A673 (cell line): ENCODE data around the gene KLHL28.

Experiments
- EZH2 ChIP-seq: fragments of 200-600 bp; sonication (generic); IDR thresholded peaks from 2 replicates; pipeline ENCODE4 v1.6.1; 2017; ENCODE audit warnings: borderline replicate concordance, low read depth, mild to moderate bottlenecking, mixed read lengths, antibody characterized with exemption, low read length; ENCODE audit not compliant: poor library complexity, severe bottlenecking
- TF ChIP-seq, protein P1 (sequence below): fragments of 300-800, 200-600 bp; sonication (generic); conservative IDR thresholded peaks from 2 replicates; pipeline ENCODE4 v1.5.1; 2017; ENCODE audit warnings: low read depth, mild to moderate bottlenecking, antibody characterized with exemption, low read length, moderate library complexity, mixed read lengths

DNA sequence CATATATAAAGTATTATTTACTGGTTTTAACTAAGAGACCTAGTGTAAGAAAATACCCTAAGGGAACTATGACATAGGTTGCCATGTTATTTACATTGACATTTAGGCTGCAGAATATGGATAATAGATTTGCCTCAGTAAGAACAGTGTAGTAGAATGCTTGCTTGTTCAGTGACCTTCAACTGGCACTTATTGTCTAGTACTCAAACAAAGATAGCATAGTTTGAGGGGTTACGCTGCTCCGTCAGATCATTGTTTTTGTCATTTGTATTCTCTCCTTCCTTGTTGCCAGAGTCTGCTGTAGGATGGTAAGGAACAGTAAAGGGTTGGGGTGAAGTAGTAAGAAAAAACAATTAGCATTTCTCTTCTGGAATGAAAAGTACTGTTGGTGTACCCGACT lies 33.4 kb upstream of the KLHL28 start:
- TF ChIP-seq, protein P1, sequence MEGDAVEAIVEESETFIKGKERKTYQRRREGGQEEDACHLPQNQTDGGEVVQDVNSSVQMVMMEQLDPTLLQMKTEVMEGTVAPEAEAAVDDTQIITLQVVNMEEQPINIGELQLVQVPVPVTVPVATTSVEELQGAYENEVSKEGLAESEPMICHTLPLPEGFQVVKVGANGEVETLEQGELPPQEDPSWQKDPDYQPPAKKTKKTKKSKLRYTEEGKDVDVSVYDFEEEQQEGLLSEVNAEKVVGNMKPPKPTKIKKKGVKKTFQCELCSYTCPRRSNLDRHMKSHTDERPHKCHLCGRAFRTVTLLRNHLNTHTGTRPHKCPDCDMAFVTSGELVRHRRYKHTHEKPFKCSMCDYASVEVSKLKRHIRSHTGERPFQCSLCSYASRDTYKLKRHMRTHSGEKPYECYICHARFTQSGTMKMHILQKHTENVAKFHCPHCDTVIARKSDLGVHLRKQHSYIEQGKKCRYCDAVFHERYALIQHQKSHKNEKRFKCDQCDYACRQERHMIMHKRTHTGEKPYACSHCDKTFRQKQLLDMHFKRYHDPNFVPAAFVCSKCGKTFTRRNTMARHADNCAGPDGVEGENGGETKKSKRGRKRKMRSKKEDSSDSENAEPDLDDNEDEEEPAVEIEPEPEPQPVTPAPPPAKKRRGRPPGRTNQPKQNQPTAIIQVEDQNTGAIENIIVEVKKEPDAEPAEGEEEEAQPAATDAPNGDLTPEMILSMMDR, result no peak
- TF ChIP-seq EZH2, result no peak
